Skin of body (tissue), 2 donors: ENCODE data around the gene MYL6. TPM values are rescaled to one million over a fixed set of nuclear protein-coding genes. Genes with fewer than 3 reads are reported as not detected.
"Not testable (repeated sequence)": the region's sequence is repeated elsewhere in the genome, so short reads cannot be mapped to it uniquely, and the experiment has no call there.

Experiments
- DNase-seq: peaks from one replicate; lab custom pipeline; 2025; lab: John Stamatoyannopoulos, UW
- total RNA-seq: library from RNA; depleted of rRNA; stranded (reverse); fragments of >200 nt; gene quantifications from one replicate; pipeline ENCODE4 v1.2.3, GENCODE V29; 2014

MYL6 gene
- total RNA-seq, 1 donor from 2014 or later = 1,018 TPM

DNA sequence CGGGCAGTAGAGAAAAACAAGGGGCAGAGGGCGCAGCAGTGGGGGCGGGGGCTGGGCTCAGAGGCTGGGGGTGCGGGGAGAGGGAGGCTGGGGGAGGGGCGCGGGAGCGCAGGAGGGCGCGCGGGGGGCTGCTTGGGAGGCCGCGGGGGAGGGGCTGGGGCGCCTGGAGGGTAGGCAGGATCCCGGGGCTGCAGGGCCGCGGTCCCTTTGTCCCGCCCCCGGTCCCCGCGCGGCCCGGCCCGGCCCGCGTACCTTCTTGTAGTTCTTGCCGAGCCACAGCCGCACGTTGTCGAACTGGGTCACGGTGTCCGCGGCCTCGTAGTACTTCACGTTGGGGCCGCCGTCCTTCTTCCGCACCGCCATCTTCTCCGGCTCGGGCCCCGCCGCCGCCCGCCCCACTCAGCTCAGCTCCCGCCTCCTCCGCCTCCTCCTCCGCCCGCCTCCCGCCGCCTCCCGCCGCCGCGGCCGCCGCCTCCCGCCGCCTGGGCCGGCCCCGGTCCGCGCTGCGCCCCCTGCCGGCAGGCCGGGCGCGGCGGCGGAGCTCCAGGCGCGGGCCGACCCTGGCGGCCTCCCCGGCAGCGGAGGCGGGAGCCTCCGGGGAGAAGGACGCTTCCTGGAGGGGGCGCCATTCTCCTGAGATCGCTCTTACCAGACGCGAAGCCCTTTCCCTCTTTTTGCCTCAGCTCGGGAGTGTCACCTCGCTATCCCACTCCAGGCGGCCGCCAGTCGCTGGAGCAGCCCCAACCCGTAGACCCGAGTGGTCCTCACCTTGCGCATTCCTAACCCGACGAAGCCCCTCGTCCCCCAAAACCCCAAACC lies 31.1 kb downstream of the MYL6 start, which contains the start of gene SMARCC2:
Gene SMARCC2, minus strand, starts transcription at position 385 of the 819 bp plus-strand sequence. Its CDS starts 22 bp downstream, at position 363.
- peak; percentile 84 for DNase-seq

DNA sequence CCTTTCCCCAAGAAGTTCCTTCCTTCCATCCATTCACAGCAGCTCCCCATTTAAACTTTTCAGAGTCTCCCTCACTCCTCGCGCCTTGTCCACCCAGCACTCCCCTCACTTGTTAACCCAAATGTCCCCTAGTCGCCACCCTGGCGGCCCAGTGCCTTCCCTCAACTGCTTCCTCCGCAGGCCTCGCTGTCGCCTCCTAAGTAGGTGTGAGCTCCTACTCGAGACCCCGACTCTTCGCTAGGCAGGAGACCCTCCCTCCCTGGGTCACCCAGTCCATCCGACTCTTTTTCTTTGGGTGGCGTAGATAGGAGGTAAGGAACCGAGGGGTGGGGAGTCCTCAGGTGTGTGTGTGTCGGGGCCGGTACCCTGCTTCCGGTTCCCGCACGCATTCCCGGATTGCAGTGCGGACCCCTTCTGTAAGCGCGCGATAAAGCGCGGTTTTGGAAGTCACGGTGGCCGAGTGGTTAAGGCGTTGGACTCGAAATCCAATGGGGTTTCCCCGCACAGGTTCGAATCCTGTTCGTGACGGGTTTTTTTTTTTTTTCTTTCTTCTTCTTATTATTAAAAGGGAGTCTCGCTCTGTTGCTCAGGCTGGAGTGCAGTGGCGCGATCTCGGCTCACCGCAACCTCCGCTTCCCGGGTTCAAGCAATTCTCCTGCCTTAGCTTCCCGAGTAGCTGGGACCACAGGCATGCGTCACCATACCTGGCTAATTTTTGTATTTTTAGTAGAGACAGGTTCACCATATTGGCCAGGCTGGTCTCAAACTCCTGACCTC lies 31.9 kb downstream of the MYL6 start:
- peak; percentile 79 for DNase-seq

DNA sequence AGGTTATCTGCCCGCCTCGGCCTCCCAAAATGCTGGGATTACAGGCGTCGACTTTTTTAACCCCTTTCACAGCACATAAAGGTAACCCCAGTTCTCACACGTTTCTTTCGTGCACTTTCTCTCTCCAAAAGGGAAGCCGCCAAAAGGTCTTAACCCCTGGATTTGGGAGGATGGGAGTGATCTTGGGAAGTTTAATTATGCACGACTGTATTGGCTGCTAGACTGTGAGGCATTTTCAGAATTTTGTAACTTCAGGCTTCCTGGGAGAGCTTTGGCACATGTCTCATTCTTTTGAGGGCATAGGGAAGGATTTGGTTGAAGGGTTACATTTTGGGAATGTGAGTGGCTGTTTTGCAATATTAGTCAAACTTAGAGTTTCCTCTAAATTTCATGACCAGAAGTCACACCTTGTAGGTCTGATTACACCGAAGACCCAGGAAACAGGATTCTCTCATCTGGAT lies 32.6 kb downstream of the MYL6 start:
- no peak for DNase-seq

- no peak for DNase-seq
Measured at GRCh38 chr12:56192582-56192981, 34.4 kb downstream of the MYL6 start.

DNA sequence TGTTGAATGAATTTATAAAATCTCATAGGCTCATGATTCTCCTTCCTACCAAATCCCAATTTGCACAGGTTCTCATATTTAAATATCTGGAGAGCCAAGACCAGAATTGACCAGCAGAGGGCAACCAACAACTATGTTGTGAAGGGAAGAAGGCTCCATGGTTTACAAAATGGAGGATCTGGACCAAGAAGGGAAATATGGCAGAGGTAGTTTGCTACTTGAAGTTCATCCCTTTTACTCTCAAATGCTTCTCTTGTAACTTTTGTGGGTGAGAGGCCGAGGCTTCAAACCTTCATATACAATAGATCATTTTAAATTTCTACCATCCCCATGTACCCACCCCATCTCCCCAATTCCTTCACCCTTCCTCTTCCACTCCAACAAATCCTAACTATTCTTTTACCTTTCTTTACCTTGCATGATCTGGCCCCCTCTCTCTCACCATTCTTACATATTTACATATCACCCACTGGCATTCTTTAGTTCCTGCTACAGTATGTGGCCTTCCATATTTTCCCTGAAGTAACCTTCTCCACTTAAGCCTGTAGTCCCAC lies 34.9 kb downstream of the MYL6 start:
- peak; percentile 60 for DNase-seq

- not testable (repeated sequence) for DNase-seq
Measured at GRCh38 chr12:56196818-56197550, 38.8 kb downstream of the MYL6 start.

GRCh38 chr12:56197921-56198635 lies 39.9 kb downstream of the MYL6 start:
- no peak for DNase-seq

DNA sequence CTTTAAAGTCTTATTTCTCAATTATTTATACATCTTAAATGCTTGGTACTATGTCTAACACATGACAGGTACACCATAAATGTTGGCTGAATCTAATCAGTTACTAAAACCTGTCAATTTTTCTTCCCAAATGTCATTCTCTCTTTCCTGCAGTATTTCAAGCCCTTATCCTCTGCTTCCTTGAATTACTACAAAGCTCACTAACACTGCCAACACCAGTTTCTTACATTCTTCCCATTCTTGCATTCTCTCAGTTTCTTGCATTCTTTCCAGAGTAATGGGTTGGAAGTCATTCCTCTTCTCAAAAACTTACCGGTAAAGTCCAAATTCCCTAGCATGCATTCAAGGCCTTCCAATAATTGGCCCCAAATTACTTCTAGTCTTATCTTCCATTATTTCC lies 40.7 kb downstream of the MYL6 start:
- DNase-seq = no peak

DNA sequence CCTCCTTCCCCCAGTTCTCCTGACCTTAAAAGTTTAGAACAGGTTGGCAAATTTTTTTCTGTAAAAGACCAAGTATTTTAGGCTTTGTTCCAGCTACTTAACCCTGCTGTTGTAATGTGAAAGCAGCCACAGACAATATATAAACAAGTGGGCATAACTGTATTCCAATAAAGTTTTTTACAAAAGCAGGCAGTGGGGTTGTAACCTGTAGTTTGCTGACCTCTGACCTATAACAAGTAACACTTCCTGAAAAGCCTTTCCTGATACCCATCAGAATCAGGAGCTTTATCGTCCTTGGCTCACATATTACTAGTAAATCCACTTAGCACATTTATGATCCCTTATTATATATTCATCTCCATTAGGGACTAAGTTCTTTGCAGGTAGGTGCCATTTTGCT lies 44.2 kb downstream of the MYL6 start:
- DNase-seq = no peak

DNA sequence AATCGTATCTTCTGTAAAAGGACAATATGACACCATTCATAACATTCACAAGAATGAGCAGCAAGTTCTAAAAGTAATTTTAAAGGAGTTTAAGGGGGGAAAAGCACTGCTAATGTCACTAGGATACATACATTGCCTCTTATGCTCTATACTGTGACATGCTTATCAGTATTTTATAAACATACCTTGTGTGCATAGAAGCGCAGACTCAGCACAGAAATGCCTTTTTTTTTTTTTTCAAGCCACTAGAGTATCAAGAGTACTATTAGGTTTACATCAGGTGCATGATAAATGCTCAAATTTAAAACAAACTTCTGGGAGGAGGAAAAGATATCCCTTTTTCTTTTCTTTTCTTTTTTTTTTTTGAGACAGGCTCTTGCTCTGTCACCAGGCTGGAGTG lies 44.7 kb downstream of the MYL6 start:
- DNase-seq = no peak

DNA sequence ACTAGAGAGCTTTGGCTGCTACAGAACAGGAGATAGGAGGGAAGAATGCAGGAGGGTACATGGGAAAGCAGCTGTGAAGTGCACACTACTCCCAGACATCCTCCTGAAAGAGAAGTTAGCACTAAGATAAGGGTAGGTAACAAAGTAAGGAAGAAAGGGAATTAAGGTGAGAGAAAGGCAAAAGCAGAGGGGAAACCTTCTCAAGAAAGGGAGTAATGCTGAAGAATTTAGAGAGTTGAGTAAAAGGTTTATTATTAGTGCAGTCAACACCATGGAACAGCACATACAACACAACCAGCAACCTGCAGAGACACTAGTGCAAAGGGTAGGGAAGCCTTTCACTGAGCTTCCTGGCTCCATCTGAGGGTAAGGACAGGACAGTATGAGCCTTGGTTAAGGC lies 46.1 kb downstream of the MYL6 start:
- DNase-seq = no peak

DNA sequence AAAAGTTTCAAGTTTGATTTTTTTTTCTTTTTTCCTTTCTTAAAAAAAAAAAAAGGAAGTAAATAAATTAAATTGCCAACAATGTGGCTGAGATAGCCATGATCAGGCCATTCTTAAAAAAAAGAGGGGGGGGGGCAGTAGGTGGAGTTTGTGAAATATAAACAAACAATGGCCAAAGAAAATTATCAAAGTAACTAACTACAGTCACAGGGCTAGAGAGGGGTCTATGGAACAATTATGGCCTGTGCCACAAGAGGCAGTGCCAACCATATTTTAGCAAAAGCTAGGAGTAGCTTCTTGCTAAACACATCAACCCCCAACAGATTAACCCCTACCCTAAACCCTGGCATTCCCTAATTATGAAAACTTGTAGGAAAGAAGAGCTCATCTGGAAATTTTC lies 47.3 kb downstream of the MYL6 start:
- no peak for DNase-seq

DNA sequence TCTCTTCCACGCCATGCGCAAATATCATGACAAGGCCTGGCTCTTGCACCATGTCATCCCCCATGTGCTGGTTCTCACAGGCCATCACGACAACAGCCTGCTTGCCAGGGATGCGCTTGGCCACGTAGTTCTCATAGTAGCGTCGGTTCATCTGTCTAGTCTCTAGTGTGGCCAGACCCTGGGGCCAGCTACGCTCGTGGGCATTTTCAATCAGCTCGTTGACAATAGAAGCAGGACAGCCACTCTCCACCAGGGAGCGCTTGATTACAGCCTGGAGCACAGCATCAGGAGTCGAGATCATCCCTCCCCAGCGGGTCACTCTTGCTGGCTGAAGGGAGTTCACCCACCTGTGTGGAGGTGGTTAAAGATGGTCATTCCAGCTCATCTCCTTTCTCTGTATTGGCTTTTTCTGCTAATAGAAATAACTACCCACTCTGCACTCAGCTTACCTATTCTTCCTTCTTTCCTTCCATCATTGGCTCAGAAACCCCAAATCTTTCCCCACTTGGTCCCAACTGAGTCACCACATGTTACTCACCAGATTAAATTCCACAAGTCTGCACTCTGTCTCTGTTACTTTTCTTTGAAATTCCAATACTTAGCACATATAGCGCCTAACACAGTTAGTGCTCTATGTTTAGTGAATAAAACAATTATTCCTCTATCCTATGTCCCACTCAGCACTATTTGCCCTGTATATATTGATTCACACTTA lies 48.5 kb downstream of the MYL6 start:
- no peak for DNase-seq

DNA sequence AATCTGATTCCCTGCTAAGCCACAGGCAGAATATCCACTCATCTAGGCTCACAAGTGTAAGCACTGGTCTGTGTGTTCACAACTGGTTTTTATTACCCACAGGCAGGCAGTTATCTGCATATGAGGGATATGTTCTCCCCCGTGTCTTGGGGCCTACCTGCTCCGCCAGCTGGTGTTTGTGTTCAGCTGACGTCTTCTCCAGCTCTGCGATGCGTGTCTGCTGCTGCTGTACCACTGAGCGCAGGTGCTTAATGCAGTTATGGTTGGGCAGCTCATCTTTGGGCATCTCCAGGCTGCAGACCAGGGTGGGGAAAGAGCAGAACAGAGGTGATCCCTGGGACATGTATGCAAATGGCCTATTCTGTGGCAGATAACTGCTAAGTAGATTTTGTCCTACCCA lies 49.8 kb downstream of the MYL6 start:
- DNase-seq = no peak

Other genes starting within 250 kb of the MYL6 start
- 21.0 TPM for gene PYM1, start 230.5 kb upstream of the MYL6 start, total RNA-seq
- 41.4 TPM for gene DGKA, start 227.2 kb upstream of the MYL6 start, total RNA-seq
- 19.8 TPM for gene PMEL, start 192.3 kb upstream of the MYL6 start, total RNA-seq
- 25.7 TPM for gene CDK2, start 191.5 kb upstream of the MYL6 start, total RNA-seq
- 51.4 TPM for gene RAB5B, start 184.3 kb upstream of the MYL6 start, total RNA-seq
- gene SUOX, start 161.1 kb upstream of the MYL6 start, total RNA-seq = 6.8 TPM
- 2.0 TPM for gene IKZF4, start 137.3 kb upstream of the MYL6 start, total RNA-seq
- gene RPS26, start 116.4 kb upstream of the MYL6 start, total RNA-seq = 200 TPM
- gene ERBB3, start 78.2 kb upstream of the MYL6 start, total RNA-seq = 69.5 TPM
- gene PA2G4, start 53.8 kb upstream of the MYL6 start, total RNA-seq = 88.2 TPM
- gene RPL41, start 41.7 kb upstream of the MYL6 start, total RNA-seq = 2,112 TPM
- gene ZC3H10, start 40.1 kb upstream of the MYL6 start, total RNA-seq = 3.0 TPM
- gene ESYT1, start 30.1 kb upstream of the MYL6 start, total RNA-seq = 71.6 TPM
- gene MYL6B, start 5.8 kb upstream of the MYL6 start, total RNA-seq = 78.8 TPM
- gene SMARCC2, start 31.1 kb downstream of the MYL6 start, total RNA-seq = 58.4 TPM
- 36.2 TPM for gene RNF41, start 63.6 kb downstream of the MYL6 start, total RNA-seq
- gene NABP2, start 66.0 kb downstream of the MYL6 start, total RNA-seq = 7.5 TPM
- gene SLC39A5, start 71.7 kb downstream of the MYL6 start, total RNA-seq = not detected
- 11.0 TPM for gene ANKRD52, start 100.0 kb downstream of the MYL6 start, total RNA-seq
- gene COQ10A, start 108.6 kb downstream of the MYL6 start, total RNA-seq = 7.1 TPM
- gene CS, start 142.0 kb downstream of the MYL6 start, total RNA-seq = 118 TPM
- gene CNPY2, start 157.6 kb downstream of the MYL6 start, total RNA-seq = 30.4 TPM
- gene PAN2, start 175.6 kb downstream of the MYL6 start, total RNA-seq = 43.7 TPM
- 0.20 TPM for gene IL23A, start 180.5 kb downstream of the MYL6 start, total RNA-seq
- 125 TPM for gene STAT2, start 201.7 kb downstream of the MYL6 start, total RNA-seq
- not detected for gene APOF, start 204.5 kb downstream of the MYL6 start, total RNA-seq